Umbilical cord (tissue), 2 donors: Measurements from ENCODE around the gene DUOXA1. TPM values are rescaled to one million over a fixed set of nuclear protein-coding genes. Genes with fewer than 3 reads are reported as not detected.

ENCODE experiments used
- DNase-seq: peaks from one replicate; pipeline ENCODE4 v3.0.0-alpha.2; 2015; ENCODE audit warnings: low spot score
- total RNA-seq: library from RNA; depleted of rRNA; stranded (reverse); fragments of >200 nt; gene quantifications from one replicate; pipeline ENCODE4 v1.2.3, GENCODE V29; 2014; ENCODE audit warnings: low replicate concordance; ENCODE audit not compliant: insufficient read depth

DUOXA1 gene, protein sequence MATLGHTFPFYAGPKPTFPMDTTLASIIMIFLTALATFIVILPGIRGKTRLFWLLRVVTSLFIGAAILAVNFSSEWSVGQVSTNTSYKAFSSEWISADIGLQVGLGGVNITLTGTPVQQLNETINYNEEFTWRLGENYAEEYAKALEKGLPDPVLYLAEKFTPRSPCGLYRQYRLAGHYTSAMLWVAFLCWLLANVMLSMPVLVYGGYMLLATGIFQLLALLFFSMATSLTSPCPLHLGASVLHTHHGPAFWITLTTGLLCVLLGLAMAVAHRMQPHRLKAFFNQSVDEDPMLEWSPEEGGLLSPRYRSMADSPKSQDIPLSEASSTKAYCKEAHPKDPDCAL
- total RNA-seq, result 3.1 TPM

DNA sequence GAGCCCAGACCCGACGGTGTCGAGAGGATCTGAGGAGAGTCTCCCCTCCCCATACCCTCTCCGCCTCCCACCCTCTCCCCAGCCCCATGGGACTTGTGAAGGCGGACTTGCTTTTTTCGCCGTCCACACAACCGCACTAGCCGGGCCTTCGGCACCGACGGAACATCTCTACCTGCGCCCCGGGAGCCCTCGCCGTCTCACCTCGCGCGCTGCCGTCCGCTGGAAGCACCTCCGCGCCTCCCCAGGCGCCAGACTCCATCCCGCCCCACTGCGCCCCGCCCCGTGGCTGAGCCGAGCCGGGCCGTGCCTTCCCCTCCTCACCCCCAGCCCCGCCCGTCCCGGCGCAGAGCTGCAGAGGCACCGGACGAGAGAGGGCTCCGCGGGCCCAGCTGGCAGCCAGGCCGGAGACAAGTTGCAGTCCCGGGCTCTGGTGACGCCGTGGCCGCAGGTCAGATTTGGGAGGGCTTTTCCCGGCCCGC, at the start of gene DUOXA1, which contains the start of gene DUOX1:
Gene DUOXA1 (minus strand): TSS at position 229 of the 479 bp plus-strand sequence. CDS start 6,865 bp downstream, outside the sequence.
Gene DUOX1 (plus strand): TSS at position 344 of the 479 bp plus-strand sequence. CDS start 1,973 bp downstream, outside the sequence.
- peak; percentile 59 for DNase-seq

DNA sequence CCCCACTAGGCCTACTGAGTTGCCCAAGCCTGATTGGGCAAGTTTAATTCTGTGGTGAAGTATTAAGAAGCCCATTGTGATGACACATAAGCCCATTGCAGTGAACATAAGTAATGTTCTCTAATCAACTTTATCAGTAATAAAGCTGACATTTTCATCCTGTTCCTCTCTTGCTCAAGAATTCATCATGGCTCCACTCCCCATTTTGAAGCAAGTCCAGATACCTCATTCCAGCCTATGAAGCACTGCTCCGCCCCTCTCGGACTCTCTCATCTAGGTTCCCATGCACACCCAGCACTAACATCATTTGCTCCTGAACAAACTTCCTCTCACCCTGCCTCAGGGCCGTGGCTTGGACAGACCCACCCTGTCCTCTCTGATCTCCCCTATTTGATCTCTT, 47.6 kb upstream of the DUOXA1 start:
- DNase-seq, result no peak

DNA sequence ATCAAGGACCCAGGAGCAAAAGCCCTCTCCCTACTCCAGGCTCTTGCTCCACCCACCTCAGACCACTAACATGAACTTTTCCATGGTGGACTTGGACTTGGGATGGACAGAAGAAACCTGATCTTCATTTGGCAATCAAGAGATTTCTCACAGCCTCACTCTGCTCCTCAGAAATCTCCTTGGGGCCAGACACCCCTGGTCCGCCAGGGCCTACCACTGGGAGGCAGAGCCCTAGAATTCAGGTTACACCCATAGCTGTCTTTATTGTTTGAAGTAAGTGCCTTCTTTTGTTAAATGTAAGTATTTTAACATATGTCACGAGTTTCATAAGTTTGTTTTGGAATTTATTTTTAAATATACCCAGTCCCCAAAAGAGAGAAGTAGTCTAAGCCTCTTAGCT, 44.9 kb upstream of the DUOXA1 start:
- no peak for DNase-seq

DNA sequence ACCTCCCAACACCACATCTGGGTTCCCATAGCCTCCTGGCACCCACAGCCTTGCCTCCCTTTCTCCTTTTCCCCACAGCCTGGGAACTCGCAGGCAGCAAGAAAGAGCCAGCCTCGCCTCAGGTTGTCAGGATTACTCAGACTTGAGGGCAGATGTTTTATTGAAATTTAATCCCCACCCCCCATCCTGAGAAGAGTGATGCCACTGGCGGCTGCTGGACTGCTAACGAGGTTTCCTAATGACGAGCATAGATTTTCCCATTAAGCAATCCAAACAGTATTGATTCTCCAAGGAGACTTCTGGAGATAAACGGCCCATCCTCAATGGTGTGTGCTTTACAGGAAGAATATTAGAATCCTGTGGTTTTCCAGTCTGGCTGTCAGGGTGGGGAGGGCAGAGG, 44.4 kb upstream of the DUOXA1 start:
- DNase-seq, result no peak

DNA sequence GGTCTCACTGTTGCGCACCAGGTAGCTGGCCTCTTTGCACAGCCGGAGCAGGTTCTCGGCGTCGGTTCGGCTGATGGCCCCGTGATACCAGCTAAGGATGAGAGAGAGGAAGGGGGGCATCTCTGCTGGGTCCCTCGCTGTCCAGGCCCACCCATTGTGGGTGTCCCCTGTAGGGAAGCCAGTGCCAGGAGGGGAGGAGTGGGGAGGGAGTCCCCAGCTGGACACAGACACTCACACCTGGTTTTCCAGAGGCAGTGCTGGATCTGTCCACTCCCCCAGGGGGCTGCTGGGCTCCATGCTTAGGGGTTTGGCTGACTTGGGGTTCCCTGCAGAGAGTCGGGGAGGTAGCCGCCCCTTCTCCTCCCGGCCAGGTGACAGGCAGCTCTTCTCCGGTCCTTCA, 42.2 kb upstream of the DUOXA1 start:
- no peak for DNase-seq

DNA sequence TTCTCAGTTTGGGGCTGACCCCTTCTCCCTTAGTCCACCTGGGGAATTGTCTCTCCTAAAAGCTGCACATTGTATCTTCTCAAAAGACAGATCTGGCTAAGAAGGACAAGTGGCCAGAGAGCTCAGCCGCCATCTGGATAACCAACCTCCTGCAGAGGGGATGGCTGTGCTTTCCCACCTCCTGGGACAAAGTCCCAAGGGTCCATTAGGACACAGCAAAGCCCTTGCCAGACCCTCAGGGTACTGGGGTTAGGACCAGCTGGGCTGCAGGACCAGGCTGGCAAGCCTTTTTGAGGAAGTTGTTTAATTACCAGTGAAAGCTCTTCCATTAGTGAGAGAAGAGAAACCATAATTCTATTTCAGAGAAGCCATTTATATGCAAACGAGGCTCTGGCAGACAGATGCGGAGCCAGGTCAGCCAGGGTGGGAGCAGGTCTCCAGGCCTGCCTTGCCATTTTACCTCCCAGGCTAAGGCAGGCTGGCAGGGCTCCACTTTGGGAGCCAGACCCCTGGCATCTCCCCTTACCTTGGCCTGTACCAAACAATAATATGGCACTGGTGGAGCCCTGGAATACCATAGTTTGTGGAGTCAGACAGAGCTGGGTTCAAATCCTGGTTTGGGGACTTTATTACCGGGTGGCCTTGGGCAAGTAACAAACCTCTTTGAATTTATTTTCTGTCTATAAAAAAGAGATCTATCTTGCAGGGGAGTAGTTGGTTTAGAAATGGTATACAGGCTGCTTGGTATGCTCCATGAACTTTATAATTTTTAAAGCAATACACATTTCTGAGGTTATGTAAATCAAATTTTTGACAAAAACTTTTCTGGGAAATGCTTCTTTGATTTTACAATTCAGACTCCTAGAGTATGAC, 40.2 kb upstream of the DUOXA1 start:
- DNase-seq, result no peak

DNA sequence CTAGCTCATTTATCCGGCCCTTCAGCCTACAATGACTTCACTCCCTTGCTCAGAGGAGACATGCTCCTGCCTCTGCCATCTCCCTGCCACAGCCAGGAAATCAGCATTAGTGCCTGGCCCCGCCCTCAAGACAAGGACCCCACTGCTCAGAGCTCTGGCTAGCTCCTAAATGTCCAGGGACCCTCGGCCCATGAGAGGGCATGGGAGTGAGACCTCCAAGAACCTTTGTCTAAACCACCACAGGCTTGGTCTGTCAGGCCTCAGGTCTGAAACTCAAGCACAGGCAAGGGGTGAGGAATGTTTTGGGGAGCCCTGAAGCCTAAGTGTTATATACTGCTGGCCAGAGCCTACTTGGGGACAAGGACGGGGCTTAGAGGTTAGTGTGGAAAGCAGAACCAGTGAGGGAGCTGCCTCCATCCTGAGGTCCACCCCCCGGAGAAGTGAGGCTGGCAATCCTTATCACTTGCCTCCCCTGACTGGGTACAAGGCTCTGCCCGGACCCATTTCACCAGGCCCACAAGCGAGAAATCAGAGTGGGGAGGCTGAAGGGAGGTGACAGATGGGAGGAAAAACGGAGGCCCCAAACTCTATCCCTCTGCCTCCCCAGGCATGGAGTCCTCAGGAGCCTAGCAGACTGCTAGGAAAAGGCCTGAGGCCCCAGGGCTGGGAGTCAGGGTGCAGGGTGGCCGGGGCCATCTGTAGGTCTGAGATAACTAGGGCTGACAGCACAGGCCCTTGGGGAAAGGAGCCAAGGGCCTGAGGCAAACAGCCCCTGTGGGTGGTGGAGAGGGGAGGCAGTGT, 39.3 kb upstream of the DUOXA1 start:
- DNase-seq, result no peak

DNA sequence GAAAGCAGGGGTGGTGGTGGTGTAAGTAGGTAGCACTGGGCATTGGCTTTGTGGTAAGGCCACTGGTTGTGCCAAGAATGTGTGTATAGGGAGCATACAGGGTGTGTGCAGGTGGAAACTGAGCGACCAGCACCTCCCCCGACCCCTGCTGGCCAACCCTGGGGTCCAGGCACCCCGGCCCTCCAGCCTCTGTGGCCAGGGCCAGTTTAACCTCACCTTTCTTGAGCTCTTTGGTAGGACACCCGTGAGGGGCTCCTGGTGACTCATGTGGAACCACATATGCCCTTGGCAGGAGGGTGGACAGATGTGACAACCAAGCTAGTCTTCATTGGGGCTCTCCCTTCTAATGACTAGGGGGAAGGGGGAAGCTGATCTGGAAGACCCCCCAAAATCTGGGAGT, 38.6 kb upstream of the DUOXA1 start:
- DNase-seq, result no peak

DNA sequence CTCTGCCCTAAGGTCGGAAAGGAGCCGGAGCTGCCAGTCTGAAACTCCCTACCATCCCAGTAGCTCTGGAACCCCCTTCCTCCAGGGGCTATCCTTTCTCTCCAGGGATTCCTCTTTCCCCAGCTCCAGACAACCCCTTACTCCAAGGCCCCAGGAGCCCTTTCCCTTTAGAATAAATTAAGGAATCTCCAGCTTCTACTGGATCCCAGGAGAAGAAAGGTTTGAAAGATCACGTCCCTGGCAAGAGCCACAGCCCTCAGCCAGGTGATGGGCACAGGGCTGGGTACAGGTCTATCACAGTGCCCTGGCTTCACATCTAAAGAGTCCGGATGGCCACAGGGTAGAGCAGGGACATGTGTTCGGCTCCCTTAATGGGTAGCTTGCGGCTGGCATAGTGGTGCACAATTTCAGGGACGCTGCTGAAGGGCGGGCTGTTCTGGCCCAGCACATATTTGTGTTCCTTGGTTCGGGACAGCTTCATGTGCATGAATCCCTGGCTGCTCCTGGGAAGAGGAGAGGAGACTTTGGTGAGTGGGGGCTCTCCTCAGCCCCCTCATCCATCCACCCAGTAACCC, 38.0 kb upstream of the DUOXA1 start:
- no peak for DNase-seq

DNA sequence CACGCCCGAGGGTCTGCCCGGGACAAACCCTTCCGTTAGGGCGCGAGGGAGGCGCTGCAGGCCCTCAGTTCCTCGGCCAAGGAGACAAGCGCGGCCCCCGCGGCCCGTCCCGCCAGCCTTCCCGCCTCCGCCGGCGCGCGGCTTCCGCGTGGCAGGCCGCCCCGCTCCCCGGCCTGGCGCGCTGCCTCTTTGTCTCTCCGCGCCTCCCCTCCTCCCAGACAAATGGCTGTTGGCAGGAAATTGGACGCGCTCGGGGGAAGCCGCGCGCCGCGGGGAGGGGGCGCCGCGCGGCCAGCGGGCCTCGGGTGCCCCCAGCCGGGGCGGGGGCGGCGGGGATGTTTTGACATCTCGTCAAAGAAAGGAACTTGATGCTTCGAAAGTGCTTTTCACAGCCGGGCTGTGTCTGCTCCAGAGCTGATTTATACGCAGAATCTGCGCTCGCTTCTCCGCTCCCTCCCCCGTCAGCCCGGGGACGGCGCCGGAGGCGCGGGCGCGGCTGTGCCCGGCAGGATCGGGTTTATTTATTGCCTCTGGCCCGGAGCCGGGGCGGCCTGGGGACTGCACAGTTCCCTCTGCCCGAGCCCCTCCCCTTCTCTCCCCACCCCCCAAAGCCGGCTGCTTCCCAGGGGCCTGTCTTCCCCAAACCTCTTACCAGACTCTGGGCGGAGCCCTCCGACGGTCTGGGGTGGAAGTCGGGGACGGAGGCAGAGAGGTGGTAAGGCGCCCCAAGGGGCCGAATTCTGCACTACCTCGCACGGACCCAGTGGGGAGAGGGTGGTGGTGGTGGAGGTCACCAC, 37.4 kb upstream of the DUOXA1 start:
- peak; percentile 96 for DNase-seq

DNA sequence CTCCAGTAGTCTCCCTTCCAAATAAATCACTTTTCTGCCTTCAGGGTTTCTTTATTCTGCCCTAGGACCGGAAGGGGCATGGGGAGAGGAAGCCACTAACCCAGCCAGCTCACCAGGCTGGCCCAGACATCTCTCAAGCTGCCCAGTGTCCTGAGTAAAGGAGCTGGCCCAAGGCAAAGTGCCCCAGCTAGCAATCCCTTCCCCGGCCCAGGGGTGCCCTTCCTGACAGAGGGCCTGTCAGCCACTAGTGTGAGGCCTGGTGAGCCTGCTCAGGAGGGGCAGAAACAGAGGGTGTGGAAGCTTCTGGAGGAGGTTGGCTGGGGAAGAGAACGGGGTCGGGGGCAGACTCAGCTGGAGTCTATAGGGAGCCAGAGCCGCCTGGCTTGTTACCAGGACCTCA, 35.9 kb upstream of the DUOXA1 start:
- DNase-seq, result no peak

DNA sequence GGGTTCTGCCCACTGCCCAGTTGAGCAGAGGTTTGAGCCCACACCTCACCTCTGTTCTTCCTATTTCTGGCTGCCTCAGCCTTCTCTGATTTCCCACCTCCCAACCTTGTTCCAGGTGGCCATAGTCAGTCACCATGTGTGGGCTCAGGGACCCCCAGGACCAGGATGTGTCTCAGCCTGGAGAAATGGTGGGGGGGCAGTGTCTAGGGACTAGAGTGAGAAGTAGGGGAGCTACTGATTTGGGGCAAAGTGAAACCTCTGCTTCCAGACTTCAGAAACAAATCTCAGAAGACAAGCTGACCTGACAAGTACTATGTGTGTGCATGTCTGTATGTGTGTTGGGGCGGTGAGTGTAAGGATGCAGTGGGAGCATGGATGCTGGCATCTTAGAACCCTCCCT, 35.2 kb upstream of the DUOXA1 start:
- DNase-seq, result no peak

DNA sequence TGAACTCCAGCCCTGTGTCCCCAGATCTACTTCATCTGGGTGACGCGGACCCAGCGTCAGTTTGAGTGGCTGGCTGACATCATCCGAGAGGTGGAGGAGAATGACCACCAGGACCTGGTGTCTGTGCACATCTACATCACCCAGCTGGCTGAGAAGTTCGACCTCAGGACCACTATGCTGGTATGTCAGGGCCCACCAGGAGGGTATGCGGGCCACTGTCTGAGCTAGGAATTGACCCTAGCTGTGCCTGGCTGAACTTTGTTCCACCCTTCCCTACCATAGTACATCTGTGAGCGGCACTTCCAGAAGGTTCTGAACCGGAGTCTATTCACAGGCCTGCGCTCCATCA, 33.8 kb upstream of the DUOXA1 start:
- DNase-seq, result no peak

DNA sequence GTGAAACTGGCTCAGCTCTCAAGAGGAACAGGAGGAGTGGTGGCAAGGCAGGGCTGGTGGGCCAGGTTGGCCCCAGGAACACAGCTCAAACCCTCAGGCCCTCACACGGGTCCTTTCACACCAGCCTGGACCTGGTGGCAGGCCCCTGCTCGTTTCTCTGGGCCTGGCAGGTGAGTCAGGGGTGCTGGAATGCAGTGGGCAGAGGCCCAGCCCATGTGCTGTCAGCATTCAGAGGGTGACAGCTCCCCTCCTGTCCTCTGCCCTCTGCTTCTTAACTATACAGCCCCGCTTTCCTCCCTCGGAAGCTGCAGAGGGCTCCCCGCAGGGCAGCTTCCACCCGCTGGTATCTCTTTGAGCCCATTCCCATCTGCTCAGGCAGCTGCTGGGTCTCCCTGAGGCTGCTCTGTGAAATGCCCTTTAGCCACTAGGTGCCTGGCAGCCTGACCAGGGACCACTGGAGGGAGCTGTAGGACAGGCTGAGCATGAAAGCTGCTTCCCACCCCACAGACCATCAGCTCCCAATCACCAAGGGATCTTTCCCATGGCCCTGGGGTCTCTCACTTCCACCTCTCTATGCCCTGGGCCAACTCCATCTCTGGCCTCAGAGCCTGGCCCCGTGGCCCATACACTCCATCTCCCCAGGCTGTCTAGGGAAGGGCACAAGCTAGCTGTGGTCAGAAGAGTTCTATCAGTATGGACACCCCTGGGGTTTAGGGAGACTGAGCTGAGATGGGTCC, 33.3 kb upstream of the DUOXA1 start:
- DNase-seq, result peak; percentile 86

DNA sequence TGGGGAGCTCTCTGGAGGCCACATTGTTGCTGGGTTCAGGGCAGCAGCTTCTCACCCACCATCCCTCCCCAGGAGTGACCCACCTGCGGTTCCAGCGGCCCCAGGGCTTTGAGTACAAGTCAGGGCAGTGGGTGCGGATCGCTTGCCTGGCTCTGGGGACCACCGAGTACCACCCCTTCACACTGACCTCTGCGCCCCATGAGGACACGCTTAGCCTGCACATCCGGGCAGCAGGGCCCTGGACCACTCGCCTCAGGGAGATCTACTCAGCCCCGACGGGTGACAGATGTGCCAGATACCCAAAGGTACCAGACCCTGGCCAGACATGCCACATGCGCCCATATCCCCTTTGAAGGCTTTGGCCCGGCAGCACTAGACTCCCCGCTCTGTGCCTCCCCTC, 32.0 kb upstream of the DUOXA1 start:
- no peak for DNase-seq

DNA sequence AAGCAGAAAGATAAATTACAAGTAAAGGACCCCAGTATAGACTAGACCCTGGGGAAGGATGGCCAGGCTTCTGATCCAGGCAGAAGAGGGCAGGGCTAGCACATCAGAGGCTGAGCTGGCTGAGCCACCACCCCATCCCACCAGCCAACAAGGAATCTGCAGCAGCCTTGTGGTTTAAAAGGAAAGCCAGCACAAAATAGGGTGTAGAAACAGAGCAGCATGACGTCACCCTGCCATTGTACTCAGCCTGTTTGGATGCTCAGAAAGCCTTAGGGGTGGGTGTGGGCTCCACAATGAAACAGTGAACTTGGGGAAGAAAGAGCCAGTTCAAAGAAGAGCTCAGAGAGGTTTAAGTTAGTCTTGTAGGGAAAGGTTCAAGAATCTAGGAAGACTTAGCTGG, 28.3 kb upstream of the DUOXA1 start:
- peak; percentile 86 for DNase-seq

DNA sequence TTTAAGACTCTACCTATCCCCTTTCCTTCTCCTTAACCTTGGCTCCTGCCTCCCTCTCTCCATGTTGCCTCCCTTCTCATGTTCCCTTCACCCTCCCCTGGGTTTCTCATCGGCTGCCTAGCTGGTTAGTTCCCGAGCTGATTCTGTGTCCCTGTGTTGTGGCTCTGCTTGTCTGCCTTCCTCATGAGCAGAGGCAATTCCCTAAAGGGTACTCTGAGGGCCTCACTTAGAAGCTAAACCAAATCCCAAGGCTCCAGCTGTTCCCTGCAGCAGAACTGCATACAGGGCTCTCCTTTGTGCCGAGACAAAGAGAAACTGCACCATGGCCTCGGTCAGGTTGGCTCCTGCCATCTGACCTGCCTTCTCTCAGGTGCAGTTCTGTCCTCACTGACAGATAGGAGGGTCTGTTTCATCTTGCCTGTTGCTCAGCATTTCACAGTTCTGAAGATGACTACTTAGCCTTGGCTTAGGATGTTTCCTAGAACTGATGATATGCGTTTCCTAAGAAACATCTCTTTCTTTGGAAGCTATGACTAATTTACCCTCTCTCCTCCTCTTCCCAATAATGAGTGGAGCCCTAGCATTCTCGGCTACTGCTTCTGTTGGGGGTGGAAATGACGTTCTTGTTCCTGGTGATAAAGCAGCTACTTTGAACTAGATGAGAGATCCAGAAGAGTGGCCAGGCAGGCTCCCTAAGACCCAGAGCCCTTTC, 27.2 kb upstream of the DUOXA1 start:
- peak; percentile 54 for DNase-seq

DNA sequence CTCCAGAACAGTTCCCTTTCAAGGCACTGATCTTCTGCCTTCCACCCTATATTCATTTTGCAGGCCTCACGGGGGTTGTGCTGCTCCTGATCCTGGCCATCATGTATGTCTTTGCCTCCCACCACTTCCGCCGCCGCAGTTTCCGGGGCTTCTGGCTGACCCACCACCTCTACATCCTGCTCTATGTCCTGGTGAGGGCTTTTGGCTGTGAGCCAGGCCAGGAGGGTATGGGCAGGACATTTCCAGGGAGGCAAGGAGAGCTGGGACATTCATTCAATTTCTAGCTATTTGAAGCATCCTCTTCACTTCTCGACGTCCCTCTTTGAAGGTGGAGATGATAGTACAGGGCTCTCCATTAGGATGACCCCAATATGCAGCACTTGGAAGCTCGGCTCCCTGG, 26.1 kb upstream of the DUOXA1 start:
- no peak for DNase-seq
